CD4-positive, alpha-beta T cell treated with Interleukin-6 for 4 hours (primary cell): ENCODE results near the gene IDUA.

ENCODE experiments used
- DNase-seq: peaks from one replicate; pipeline ENCODE4 v3.0.0-alpha.2; 2020; ENCODE audit warnings: mixed read lengths

Gene IDUA

DNA sequence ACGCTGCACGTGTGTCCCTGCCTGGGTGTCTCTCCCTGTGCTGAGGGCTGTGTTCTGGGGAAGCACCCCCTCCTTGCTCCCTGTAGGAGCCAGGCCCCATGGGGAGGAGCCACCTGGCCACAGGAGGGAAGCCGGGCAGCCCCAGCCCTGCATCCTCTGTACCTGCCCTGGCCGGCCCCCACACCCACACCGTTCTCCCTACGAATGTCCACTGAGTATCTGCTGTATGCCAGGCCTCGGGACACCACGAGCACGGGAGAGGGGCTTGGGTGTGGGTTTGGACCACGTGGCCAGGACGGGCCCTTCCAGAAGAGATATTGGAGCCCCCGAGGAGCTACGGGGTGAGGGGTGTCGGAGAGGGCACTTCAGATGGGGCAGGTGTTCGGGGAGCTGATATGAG lies 30.9 kb downstream of the IDUA start:
- DNase-seq, result no peak

DNA sequence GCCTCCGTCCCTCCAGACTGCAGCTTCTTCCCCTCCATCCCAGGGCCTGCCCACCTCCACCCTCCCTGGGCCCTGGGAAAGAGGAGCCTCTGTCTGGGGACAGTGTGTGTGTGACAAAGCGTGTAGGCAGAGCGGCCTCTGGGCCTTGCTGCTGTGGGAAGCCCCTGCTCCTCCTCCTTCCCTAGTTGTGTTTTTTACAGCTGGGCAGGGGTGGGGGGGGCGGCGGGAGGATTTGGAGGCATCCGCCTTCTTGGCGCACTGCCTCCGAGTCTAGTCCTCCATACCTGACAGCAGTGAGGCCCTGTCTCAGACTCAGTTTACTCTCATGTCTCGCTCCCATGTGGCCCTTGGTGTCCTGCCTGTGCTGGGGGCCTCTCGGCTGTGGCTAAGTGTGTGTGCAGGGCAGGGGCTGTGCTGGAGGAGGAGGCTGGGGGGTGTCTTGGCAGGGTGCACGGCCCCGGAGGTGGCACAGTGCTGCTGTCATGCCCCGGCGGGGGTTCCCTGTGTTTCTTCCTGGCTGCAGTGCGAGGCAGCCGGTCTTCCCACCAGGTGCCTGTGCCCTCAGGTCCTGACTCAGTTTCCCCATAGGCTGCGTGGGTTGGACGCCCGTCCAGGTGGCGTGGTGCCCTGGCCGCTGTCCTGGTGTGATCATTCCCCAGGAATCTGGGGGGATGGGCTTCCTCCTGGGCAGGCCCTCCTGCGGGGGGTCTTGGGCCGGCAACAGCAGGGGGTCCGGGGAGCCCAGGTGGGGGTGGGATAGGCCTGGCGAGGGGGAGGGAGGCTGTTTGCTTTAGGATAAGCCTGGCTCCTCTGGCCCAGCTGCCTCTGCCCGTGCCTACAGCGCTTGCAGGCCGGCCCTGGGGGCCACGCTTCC lies 31.5 kb downstream of the IDUA start:
- DNase-seq, result no peak

DNA sequence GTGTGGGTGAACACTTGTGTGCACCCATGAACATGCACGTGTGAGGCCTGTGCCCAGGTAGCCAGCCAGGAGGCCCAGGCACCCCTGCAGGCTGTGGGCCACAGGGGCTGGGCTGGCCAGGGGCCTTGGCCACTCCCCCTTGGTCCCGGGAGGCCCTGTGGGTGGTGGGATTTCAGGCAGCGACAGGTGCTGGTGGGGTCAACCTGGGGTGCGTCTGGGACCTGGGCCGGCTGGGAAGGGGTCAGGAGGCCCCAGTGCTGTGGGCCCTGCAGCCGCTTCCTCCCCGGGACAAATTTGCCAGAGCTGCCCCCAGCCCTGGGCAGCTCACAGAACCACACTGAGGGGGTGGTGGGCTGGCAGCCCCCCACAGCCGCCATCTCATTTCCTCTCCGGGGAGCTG lies 32.5 kb downstream of the IDUA start:
- no peak for DNase-seq

DNA sequence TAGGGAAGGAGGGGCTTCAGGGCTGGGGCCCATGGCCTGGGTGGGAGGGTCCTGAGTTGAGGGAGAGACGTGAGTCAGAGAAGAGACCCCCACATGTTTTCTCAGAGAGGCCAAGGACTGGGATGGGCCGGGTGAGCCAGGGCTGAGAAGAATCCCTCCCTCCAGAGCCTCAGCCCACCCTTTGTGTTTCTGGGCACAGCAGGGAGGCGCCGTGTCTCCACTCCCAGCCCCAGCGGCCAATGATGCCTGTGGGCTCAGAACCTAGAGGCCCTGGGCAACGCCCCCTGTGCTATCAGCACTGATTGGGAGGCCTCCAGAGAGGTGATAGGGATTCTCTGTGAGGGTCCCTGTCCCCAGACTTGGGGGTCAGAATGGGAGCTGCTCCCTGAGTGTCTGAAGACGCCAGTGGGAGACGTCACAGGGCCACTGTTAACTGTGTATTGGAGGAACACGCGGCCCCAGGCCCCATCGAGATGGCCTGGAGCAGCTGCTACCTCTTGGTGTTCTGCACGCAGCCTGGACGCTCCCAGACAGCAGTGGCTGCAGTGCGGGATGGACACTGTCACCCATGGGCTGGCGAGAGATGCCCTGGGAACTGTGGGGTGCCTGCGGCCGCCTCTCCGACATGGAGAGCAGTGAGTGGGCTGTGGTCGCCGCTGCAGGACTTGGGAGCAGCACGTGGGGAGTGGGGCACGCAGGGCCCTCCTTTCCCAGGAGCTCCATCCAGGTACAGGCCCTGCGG lies 33.1 kb downstream of the IDUA start:
- no peak for DNase-seq

DNA sequence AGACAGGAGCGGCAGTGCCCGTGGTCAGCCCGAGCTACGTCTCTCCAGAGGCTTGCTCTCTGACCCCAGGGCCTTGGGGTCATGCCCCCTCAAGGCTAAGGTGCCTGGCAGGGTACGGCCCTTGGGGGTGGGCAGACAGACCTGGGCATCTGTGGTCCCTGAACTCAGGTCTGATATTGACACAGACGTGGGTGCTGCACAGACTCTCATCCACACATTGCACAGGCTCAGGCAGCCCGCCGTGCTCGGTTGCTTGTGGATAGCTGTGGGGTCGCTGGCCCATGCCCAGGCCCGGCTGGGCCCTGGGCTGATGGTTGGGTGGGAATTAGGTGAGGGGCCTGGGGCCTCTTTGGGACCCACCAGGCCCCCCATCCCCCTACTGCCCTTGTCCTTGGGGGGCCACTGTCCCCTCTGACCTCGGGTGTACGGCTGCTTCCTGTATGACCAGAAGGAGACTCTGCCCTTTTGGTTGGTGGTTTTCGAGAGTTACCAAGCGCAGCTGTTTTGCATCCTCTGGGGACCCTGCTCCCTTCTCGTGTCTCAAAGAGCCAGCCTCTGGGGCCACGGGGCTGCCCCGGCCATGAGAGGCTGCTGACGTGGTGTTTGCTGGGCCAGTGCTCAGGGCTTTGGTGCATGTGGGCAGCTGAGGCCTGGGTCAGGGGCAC lies 34.7 kb downstream of the IDUA start:
- no peak for DNase-seq

DNA sequence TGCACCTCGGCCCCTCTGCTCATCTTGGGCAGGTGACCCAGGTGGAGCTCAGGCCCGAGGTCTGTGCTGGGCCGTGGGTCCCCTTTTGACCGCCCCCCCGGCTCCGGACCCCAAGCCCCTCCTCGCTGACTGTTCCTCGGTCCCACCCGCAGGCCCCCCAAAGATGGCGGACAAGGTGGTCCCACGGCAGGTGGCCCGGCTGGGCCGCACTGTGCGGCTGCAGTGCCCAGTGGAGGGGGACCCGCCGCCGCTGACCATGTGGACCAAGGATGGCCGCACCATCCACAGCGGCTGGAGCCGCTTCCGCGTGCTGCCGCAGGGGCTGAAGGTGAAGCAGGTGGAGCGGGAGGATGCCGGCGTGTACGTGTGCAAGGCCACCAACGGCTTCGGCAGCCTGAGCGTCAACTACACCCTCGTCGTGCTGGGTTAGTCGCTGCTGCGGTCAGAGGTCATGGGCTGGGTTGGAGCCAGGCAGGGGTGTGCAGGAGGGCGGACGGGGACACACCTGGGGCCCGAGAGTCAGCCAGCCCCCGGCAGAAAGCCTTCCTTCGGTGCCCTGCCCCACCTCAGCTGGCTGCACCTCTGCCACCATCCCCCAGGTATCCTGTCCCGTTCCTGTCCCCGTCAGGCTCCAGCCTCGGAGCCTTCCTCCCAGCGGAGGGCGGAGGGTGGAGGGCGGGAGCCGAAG lies 35.4 kb downstream of the IDUA start:
- no peak for DNase-seq

DNA sequence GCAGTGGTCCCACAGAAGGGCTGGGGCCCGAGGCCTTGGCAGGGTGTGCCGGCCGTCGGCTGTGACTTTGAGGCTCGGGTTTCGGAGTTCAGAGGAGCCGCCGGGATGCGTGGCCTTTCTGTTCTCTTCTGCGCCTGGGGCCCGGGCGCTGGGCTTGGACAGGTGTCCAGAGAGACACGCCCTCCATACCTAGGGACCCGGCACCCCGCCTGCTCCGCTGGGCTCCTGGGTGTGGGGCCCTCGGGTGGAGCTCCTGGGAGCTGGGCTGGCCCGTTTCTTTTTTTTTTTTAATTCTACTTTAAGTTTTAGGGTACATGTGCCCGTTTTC lies 35.9 kb downstream of the IDUA start:
- no peak for DNase-seq

DNA sequence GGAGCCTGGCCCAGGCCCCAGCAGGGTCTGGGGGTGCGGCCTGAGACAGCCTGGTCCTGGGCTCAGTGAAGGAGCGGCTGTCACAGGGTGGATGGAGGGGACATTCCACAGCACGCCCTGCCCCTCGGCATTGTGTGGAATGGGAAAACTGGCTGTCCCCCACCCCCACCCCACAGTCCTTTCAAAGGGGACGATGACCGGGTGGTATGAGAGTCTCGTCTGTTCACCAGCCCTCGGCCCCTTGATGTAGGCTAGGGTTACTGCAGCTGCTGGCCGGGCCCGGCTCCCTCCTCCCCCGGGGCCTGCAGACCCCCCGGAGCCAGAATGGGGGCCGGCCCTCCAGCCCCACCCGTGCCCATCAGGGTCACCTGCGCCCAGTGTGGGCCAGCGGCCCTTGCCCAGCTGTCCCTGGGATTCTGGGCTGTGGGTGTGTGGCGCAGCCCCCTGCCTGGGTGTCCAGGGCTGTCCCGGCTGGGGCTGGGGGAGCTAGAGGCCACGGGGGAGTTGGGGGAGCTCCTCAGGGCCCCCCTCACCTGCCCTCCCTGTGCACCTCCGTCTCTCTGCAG lies 36.3 kb downstream of the IDUA start:
- no peak for DNase-seq

DNA sequence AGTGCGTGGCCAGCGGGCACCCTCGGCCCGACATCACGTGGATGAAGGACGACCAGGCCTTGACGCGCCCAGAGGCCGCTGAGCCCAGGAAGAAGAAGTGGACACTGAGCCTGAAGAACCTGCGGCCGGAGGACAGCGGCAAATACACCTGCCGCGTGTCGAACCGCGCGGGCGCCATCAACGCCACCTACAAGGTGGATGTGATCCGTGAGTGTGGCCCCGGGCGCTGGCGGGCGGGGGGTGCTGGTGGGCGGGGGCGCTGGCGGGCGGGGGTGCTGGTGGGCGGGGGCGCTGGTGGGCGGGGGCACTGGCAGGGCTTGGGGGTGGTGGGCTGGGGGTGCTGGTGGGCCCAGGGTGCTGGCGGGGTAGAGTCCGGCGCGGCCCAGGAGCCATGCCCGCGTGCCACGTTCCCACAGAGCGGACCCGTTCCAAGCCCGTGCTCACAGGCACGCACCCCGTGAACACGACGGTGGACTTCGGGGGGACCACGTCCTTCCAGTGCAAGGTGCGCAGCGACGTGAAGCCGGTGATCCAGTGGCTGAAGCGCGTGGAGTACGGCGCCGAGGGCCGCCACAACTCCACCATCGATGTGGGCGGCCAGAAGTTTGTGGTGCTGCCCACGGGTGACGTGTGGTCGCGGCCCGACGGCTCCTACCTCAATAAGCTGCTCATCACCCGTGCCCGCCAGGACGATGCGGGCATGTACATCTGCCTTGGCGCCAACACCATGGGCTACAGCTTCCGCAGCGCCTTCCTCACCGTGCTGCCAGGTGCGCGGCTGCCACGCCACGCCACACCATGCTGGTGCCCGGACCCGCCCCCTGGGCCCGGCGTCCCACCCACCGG lies 37.3 kb downstream of the IDUA start:
- DNase-seq, result no peak

DNA sequence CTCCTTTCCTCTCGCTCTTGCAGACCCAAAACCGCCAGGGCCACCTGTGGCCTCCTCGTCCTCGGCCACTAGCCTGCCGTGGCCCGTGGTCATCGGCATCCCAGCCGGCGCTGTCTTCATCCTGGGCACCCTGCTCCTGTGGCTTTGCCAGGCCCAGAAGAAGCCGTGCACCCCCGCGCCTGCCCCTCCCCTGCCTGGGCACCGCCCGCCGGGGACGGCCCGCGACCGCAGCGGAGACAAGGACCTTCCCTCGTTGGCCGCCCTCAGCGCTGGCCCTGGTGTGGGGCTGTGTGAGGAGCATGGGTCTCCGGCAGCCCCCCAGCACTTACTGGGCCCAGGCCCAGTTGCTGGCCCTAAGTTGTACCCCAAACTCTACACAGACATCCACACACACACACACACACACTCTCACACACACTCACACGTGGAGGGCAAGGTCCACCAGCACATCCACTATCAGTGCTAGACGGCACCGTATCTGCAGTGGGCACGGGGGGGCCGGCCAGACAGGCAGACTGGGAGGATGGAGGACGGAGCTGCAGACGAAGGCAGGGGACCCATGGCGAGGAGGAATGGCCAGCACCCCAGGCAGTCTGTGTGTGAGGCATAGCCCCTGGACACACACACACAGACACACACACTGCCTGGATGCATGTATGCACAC lies 38.2 kb downstream of the IDUA start:
- DNase-seq, result no peak

DNA sequence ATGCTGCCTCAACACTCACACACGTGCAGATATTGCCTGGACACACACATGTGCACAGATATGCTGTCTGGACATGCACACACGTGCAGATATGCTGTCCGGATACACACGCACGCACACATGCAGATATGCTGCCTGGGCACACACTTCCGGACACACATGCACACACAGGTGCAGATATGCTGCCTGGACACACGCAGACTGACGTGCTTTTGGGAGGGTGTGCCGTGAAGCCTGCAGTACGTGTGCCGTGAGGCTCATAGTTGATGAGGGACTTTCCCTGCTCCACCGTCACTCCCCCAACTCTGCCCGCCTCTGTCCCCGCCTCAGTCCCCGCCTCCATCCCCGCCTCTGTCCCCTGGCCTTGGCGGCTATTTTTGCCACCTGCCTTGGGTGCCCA lies 39.3 kb downstream of the IDUA start:
- DNase-seq, result no peak

DNA sequence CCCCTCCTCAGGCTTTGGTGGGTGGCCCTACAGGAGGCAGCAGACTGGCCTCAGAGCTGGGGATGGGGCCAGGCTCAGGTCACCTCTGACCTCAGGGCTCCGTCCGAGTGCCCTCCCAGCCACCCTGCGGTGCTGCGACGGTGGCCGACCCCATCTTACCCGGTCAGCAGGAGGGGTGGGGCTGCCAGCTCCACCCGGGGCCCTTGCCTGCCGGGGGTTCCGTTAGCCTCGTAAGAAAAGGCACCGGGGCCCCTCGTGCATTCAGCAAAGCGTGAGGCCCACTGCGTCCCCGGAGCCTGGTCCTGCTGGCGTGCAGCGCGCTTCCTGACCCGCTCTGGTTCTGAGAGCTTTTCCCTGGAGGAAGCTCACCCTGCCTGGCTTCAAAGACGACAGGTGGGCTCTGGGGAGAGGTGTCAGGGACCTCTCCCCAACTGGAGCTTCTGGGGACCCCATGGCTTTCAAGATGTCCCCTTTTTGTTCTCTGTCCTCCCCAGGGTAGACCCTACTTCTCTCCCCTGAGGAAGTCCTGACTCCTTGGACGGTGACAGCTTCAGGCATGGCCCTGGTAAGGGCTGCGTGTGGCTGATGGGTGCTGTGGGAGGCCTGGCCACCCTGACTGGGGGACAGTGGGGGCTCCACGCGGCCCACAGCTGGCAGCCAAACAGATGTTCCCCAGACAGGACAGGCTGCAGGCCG lies 40.5 kb downstream of the IDUA start:
- no peak for DNase-seq

DNA sequence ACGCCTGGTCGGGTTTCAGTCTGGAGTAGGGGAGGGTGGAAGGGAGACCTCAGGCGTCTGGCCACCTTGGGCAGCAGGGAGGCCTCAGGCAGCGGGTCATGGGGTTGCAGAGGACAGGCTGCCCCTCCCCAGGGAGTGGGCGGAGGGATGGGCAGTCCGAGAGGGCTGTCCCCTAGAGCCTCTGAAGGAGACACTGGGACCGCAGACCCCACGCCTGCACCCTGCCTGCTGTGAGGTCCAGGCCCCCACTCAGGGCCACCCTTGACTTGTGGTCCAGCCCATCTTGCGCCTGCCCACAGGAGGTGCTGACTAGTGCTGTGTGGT lies 41.0 kb downstream of the IDUA start:
- DNase-seq, result no peak

DNA sequence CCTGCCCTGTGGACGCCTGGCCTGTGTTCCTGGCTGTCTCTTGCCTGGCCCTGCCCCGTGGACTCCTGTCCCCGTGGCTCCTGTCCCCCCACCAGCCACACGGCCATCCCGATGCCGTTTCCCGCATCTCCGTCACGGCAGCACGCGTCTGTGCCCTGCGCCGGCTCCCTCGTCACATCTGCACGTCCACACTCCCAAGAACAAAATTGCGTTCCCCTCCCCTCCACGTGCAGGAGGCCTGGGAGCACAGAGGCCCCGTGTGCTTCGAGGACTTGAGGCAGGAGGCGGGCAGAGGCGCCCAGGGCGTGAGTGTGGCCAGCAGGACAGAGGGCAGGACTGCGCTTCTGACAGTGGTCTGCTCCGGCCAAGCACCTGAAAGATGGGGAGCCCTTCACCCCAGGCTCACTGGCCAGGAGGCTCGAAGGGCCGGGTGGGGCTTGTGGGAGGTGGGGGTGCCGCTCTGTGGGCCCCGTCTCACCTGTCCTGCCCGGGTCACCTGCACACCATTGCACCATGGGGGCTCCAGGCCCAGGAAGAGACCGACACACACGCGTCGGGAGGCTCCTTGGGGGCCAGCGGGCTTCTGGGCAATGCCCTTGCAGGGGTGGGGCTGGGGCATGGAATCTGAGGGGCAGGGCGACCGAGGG lies 41.9 kb downstream of the IDUA start:
- no peak for DNase-seq

DNA sequence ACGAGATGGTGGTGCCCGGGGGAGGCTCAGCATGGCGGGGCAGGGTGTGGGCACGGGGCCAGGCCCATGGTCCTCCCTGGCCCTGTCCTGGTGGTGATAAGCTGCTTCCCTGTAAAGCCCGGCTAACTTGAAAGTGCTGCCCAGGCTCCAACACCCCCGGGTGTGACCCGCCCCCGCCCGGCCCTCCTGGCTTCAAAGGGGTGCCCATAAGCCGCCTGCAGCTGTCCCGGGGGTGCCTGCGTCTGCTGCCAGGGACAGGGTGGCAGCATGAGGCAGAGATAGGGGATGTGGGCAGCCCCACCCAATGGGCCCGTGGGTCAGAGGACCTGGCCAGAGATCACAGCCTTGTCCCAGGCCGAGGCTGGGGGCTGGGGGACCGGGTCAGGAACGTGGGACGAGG lies 42.7 kb downstream of the IDUA start:
- DNase-seq, result no peak

DNA sequence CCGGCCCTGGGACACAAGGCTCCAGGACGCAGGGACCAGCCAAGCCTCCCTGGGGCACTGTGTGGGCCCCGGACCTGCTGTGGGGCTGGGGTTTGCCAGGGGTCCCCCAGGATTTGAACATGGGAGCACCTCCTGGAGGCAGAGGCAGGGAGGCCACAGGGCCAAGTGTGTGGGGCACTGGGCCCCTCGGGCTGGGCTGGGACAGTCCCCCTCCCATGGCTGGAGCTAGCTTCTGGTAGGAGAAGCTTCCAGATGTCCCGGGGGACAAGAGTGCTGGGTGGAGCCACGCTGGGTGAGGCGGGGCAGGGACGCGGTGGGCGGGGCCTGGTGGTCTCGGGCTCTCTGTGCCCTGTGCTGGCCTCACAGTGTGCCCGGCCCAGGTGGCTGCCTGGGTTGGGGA lies 43.2 kb downstream of the IDUA start:
- no peak for DNase-seq

DNA sequence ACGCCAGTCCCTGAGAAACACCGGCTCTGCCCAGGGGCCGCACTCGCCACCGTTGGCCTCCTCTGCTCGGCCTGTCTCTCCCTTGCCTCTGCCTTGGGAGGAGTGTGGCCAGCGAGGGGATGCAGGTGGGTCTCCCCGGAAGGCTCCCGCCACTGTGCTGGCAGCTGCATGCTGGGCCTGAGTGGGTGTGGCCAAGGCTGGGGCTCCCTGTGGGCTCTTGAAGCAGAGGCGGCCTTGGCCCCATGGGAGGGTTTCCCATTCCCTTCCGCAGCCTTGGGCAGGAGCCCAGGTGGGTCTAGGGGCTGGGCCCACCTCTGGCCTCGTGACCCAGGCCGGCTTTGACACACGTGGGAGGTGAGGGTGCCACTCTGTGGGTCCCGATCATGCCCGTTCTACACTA lies 43.7 kb downstream of the IDUA start:
- no peak for DNase-seq

DNA sequence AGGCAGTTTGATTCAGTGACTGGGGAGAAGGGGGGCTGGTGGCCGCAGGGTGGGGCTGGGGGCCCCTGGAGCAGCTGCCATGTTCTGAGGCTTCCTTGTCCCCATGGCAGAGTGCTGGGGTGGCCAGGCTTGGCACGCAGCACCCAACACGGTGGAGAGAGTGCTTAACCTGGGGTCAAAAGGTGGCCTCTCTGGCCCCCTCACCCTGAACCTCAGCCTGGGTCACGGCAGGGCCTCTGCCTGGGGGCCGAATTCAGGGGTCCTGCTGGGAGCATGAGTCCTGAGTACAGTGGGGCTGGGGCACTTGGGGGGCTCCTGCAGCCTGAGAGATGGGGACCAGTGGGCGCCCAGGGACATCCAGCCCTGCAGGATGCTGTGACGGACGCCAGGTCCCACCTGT lies 44.5 kb downstream of the IDUA start:
- no peak for DNase-seq

DNA sequence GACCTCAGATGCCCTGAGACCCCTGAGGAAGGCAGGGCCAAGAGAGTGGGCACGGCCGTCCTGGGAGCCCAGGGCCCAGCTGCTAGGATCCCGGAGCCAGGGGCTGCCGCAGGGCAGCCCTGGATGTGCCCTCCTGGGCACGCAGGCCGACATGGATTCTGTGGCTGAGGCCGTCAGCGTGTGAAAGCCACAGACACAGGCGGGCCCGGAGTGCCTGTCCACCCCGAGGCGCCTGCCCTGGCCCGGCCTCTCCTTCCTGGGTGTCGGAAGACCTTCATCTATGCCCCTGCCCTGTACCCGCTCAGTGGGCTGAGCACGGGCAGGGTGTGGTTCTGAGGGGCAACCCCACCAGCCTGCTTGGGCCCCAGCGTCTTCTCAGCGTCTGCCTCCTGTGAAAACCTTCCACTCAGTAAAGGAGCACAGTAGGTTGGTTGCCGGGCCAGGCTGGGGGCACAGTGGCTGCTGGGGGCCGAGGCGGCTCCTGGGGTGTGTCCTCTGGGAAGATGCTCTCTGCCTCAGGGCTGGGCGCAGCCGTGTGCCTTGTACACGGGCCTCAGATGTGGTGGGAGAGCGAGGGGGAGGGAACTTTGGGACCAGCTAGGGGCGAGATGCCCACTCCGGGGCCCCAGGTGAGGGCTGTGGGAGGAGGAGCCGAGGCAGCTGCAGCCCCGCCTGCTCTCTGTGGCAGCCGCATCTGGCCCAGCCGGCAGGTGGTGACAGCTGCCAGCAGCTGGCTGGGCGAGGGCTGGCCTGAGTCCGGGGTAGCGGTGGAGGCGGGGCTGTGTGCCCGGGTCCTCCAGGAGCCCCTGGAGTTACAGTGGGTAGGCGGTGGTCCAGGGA lies 45.3 kb downstream of the IDUA start:
- DNase-seq, result no peak

DNA sequence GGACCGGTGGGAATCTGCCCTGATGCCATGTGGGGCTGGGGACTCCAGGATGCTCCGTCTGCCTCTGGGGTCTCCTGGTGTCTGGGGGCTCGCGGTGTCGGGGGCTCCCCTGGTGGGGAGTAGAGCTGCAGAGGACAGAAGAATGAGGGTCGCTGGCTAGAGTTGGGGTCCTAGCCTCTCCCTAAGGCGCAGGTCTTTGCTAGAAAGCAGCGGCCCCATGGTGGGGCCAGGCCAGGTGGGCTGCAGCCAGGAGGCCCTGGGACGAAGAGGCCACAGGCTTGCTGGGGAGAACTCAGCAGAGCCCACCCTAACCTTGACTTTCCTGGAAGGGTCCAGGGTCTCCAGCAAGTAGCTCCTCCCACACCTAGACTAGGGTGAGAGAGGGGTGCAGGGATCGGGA lies 46.0 kb downstream of the IDUA start:
- DNase-seq, result no peak
